ENCODE results near the gene TUB. TPM values are rescaled to one million over a fixed set of nuclear protein-coding genes. Genes with fewer than 3 reads are reported as not detected.

TUB gene
- total and polyA plus RNA-seq, 2 of the 13 experiments (the other 11 are each of a cell fraction or from before 2014, with no cell fraction given) = 4.3 to 5.6 TPM

DNA sequence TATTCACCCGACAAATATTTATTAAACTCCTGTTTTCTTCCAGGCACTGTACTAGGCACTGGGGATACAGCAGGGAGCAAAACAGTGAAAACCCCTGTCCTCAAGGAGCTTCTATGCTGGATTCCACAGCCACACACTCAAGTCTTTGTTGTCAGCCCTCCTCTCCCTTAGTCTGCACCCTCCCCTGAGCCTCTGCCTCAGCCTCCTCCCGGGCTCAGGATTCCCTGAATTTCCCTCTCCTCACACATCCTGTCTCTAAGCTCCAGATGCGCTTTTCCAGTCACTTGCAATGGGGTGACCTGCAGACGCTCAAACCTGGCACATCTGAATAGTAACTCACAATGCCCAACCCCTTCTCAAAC lies 13.5 kb upstream of the TUB start (continued):
- TF ChIP-seq, protein P1, sequence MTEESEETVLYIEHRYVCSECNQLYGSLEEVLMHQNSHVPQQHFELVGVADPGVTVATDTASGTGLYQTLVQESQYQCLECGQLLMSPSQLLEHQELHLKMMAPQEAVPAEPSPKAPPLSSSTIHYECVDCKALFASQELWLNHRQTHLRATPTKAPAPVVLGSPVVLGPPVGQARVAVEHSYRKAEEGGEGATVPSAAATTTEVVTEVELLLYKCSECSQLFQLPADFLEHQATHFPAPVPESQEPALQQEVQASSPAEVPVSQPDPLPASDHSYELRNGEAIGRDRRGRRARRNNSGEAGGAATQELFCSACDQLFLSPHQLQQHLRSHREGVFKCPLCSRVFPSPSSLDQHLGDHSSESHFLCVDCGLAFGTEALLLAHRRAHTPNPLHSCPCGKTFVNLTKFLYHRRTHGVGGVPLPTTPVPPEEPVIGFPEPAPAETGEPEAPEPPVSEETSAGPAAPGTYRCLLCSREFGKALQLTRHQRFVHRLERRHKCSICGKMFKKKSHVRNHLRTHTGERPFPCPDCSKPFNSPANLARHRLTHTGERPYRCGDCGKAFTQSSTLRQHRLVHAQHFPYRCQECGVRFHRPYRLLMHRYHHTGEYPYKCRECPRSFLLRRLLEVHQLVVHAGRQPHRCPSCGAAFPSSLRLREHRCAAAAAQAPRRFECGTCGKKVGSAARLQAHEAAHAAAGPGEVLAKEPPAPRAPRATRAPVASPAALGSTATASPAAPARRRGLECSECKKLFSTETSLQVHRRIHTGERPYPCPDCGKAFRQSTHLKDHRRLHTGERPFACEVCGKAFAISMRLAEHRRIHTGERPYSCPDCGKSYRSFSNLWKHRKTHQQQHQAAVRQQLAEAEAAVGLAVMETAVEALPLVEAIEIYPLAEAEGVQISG (CRISPR knock-in tag; IDR thresholded peaks at IDR 0.05) = no peak
- TF ChIP-seq ZNF543 (CRISPR knock-in tag; IDR thresholded peaks at IDR 0.05) = no peak
- TF ChIP-seq SP2 (CRISPR knock-in tag; IDR thresholded peaks at IDR 0.05) = no peak
- TF ChIP-seq, protein P2, sequence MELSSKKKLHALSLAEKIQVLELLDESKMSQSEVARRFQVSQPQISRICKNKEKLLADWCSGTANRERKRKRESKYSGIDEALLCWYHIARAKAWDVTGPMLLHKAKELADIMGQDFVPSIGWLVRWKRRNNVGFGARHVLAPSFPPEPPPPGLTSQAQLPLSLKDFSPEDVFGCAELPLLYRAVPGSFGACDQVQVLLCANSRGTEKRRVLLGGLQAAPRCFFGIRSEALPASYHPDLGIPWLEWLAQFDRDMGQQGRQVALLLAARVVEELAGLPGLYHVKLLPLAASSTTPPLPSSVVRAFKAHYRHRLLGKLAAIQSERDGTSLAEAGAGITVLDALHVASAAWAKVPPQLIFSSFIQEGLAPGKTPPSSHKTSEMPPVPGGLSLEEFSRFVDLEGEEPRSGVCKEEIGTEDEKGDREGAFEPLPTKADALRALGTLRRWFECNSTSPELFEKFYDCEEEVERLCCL (CRISPR knock-in tag; IDR thresholded peaks at IDR 0.05; ENCODE audit: borderline replicate concordance) = no peak
- TF ChIP-seq HNF4A (CRISPR knock-in tag; IDR thresholded peaks at IDR 0.05) = no peak

DNA sequence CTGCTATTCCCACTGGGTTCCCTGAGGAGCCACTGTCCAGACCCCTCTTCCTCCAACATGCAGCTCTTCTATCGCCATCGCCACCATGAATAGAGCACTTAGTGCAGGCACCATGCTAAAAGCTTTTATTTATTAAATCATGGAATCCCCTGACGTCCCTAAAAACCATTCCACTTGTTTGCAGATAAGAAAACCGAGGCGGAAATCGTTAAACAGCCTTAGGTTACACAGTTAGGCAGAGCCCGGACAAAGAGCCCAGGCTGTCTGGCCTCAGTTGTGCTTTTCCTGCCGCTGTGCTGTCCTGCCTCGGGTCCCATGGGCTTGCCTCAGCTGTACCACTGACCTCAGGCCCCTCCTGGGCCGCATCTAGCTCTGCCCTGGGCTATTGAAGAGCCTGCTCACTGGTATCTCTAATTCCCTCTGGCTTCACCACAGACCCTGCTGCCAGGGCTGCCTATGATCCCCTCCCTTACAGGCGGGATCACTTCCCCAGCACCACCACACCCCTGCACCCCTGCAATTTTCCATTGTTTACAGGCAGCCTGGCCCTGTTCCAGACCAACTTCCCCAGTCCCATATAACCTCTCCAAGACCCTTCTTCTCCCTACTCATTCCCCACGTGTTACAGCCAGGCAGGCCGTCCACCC lies 13.0 kb upstream of the TUB start:
- peak; percentile 28 for ATAC-seq
- Histone ChIP-seq H3K9me3 (ENCODE audit: low read length) (no peaks in the 10 kb centered on the region), H3K4me1 (ENCODE audit: insufficient read depth, low read length) (peaks cover 14% of the 10 kb centered on the region), H3K36me3 (replicated peaks in 1 of 2; ENCODE audit: control insufficient read depth in 1 of 2, insufficient read depth in 2 of 2, low read length in 2 of 2) (no peaks in the 10 kb centered on the region), H3K27me3 (ENCODE audit: control insufficient read depth in 1 of 2, insufficient read depth in 2 of 2, low read length in 2 of 2) (peaks cover 2 to 44% of the 10 kb centered on the region in 2 experiments), H3K9ac (ENCODE audit: insufficient read depth, low read depth, low read length) (no peak overlapping the region), H3K27ac (ENCODE audit: extremely low read length, insufficient read depth, low read length) (no peak overlapping the region), H2AFZ (ENCODE audit: low read length) (no peak overlapping the region), H4K20me1 (ENCODE audit: insufficient read depth, low read length) (no peaks in the 10 kb centered on the region), H3K4me3 (replicated peaks in 1 of 3; ENCODE audit: insufficient read depth in 1 of 3, low read depth in 2 of 3, low read length in 3 of 3) (peak overlapping the region in 1 of 3 experiments; percentile 35; a peak in 1 of 6 replicates), H3K79me2 (ENCODE audit: insufficient read depth, low read length) (no peaks in the 10 kb centered on the region), H3K4me2 (ENCODE audit: low read depth, low read length) (no peak overlapping the region)
- POLR2A ChIA-PET = no interaction called here
- 32% methylated on average over 12 of the region's 13 CpGs for WGBS (ENCODE audit: low lambda C conversion rate)
- no peak for DNase-seq (ENCODE audit: low spot score)
- in situ Hi-C loops (cut with HindIII; ENCODE audit: extremely low pct_ligation_motif_present, low pct_unique_long_range_greater_than_20kb) = no loop called here
- no peak for FAIRE-seq
- no peak for TF ChIP-seq GTF2F1 (IDR thresholded peaks at IDR 0.05; ENCODE audit: low read length)
- TF ChIP-seq STAG1 (CRISPR knock-in tag; IDR thresholded peaks at IDR 0.05) = no peak
- TF ChIP-seq, protein P3, sequence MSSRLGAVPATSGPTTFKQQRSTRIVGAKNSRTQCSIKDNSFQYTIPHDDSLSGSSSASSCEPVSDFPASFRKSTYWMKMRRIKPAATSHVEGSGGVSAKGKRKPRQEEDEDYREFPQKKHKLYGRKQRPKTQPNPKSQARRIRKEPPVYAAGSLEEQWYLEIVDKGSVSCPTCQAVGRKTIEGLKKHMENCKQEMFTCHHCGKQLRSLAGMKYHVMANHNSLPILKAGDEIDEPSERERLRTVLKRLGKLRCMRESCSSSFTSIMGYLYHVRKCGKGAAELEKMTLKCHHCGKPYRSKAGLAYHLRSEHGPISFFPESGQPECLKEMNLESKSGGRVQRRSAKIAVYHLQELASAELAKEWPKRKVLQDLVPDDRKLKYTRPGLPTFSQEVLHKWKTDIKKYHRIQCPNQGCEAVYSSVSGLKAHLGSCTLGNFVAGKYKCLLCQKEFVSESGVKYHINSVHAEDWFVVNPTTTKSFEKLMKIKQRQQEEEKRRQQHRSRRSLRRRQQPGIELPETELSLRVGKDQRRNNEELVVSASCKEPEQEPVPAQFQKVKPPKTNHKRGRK (CRISPR knock-in tag; IDR thresholded peaks at IDR 0.05) = no peak
- TF ChIP-seq TBX2 (CRISPR knock-in tag; IDR thresholded peaks at IDR 0.05; ENCODE audit: borderline replicate concordance) = no peak
- no peak for TF ChIP-seq GABPB1 (CRISPR knock-in tag; IDR thresholded peaks at IDR 0.05)
- TF ChIP-seq, protein P4, sequence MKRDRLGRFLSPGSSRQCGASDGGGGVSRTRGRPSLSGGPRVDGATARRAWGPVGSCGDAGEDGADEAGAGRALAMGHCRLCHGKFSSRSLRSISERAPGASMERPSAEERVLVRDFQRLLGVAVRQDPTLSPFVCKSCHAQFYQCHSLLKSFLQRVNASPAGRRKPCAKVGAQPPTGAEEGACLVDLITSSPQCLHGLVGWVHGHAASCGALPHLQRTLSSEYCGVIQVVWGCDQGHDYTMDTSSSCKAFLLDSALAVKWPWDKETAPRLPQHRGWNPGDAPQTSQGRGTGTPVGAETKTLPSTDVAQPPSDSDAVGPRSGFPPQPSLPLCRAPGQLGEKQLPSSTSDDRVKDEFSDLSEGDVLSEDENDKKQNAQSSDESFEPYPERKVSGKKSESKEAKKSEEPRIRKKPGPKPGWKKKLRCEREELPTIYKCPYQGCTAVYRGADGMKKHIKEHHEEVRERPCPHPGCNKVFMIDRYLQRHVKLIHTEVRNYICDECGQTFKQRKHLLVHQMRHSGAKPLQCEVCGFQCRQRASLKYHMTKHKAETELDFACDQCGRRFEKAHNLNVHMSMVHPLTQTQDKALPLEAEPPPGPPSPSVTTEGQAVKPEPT (CRISPR knock-in tag; IDR thresholded peaks at IDR 0.05; ENCODE audit: low read depth) = no peak
- TF ChIP-seq, protein P5, sequence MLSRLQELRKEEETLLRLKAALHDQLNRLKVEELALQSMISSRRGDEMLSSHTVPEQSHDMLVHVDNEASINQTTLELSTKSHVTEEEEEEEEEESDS (CRISPR knock-in tag; IDR thresholded peaks at IDR 0.05; ENCODE audit: borderline replicate concordance) = no peak
- no peak for TF ChIP-seq CENPT (CRISPR knock-in tag; IDR thresholded peaks at IDR 0.05; ENCODE audit: low read depth)
- TF ChIP-seq NFATC3 (CRISPR knock-in tag; IDR thresholded peaks at IDR 0.05) = no peak
- no peak for TF ChIP-seq ZNF615 (CRISPR knock-in tag; IDR thresholded peaks at IDR 0.05; ENCODE audit: borderline replicate concordance)
- CTCF ChIA-PET (ENCODE audit: low intra/inter-chr PET ratio, low total read pairs) = no interaction called here
- intact Hi-C loops (cut with micrococcal nuclease; ENCODE audit: unreplicated experiment) = no loop called here
- BruUV-seq (replicated peaks) = no TSS peak

Measured in HepG2 (cell line).